Measurements from ENCODE around the gene BAG5.
"Not testable (repeated sequence)": the region's sequence is repeated elsewhere in the genome, so short reads cannot be mapped to it uniquely, and the experiment has no call there.

BAG5 gene

DNA sequence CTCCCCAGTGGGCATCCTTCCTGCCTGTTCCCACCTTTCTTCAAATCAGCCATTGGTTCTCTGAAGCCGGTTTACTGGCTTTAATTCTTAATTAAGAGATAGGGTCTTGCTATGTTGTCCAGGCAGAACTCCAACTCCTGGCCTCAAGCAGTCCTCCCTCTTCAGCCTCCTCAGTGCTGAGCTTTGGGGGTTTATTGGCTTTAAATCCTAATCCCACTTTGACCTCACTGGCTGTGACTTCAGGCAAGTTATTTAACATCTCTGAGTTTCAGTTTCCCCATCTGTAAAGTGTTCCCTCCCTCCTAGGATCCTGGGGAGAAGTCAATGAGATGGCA, 35.6 kb downstream of the BAG5 start:
- no peaks in the 10 kb centered on the region for H3K9me3 Mint-ChIP-seq
- H3K36me3 Mint-ChIP-seq (ENCODE audit: low read depth): no peaks in the 10 kb centered on the region
- peaks cover 21% of the 10 kb centered on the region for H3K27me3 Mint-ChIP-seq (ENCODE audit: low read depth)
- H3K27ac Mint-ChIP-seq: peak overlapping the region; percentile 83 to 100 (median 98)
- TF ChIP-seq, protein P1, sequence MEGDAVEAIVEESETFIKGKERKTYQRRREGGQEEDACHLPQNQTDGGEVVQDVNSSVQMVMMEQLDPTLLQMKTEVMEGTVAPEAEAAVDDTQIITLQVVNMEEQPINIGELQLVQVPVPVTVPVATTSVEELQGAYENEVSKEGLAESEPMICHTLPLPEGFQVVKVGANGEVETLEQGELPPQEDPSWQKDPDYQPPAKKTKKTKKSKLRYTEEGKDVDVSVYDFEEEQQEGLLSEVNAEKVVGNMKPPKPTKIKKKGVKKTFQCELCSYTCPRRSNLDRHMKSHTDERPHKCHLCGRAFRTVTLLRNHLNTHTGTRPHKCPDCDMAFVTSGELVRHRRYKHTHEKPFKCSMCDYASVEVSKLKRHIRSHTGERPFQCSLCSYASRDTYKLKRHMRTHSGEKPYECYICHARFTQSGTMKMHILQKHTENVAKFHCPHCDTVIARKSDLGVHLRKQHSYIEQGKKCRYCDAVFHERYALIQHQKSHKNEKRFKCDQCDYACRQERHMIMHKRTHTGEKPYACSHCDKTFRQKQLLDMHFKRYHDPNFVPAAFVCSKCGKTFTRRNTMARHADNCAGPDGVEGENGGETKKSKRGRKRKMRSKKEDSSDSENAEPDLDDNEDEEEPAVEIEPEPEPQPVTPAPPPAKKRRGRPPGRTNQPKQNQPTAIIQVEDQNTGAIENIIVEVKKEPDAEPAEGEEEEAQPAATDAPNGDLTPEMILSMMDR (IDR thresholded peaks at IDR 0.05; ENCODE audit: unreplicated experiment in 3 of 3): no peak
- peak overlapping the region; percentile 89 to 98 (median 96) for H3K4me3 Mint-ChIP-seq
- H3K4me1 Mint-ChIP-seq: peaks cover 56% of the 10 kb centered on the region

DNA sequence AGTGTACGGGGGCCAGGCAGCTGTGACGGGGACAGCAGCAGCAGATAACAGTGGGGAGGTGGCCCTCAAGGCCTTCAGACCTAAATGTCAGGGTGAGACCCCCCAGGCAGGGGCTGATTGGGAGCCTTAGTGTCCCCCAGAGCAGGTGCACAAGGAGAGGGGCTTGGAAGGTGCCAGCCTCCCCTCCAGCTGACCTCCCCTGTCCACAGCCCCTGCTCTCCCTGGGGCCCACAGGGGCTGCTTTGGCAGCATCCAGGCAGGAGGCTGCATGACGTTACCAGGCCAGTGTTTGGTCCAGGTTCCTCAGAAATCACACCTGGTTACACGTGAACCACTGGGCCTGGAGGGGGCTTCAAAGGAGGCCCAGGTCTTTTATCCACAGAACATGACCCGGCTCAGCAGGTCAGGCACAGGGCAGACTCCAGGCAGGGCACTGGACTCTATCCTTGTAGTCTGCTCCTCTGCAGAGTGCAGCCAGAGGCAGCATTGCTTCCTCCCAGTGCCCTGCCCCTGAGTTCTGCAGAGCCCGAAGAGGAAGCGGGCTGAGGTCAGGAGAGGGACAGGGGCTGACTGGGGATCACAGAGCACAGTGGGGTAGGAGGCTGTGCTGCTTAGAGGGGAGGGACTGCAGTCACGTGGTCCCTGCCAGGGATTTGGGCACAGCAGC, 36.1 kb downstream of the BAG5 start:
- Mint-ChIP-seq H3K27ac (peak overlapping the region; percentile 89 to 98 (median 92)), H3K27me3 (ENCODE audit: low read depth) (peaks cover 21% of the 10 kb centered on the region), H3K36me3 (ENCODE audit: low read depth) (no peaks in the 10 kb centered on the region), H3K4me1 (peaks cover 56% of the 10 kb centered on the region), H3K9me3 (no peaks in the 10 kb centered on the region), H3K4me3 (peak overlapping the region; percentile 57 to 78 (median 59))
- TF ChIP-seq, protein P1 (IDR thresholded peaks at IDR 0.05; ENCODE audit: unreplicated experiment in 3 of 3): no peak

DNA sequence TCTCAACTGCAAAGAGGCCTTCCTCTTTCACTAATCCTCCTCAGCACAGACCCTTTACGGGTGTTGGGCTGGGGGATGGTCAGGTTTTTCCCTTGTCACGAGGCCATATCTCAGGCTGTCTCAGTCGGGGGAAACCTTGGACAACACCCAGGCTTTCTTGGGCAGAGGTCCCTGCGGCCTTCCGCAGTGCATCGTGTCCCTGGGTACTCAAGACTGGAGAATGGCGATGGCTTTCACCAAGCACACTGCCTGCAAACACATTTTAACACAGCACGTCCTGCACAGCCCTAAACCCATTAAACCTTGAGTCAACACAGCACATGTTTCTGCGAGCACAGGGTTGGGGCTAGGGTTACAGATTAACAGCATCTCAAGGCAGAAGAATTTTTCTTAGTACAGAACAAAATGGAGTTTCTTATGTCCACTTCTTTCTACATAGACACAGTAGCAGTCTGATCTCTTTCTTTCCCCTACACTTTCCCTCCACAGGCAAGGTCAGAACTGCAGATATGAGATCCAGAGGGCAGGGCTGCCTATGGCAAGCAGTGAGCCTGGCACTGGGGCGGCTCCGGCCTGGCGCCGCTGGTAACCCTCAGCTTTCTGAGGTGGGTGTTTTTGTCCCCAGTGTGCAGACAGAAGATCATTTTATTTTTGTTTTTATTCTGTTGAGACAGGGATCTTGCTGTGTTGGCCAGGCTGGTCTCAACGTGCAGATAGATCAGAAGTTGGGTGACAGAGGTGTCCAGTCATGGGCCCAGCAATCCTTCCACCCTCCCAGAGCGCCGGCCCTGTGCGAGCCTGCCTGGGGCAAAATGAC, 36.8 kb downstream of the BAG5 start:
- Mint-ChIP-seq H3K27ac (peak overlapping the region; percentile 89 to 96 (median 92)), H3K27me3 (ENCODE audit: low read depth) (peaks cover 21% of the 10 kb centered on the region), H3K4me3 (peak overlapping the region; percentile 57 to 78 (median 59)), H3K4me1 (peaks cover 55% of the 10 kb centered on the region)
- not testable (repeated sequence) for H3K9me3 Mint-ChIP-seq; H3K36me3 Mint-ChIP-seq (ENCODE audit: low read depth)

DNA sequence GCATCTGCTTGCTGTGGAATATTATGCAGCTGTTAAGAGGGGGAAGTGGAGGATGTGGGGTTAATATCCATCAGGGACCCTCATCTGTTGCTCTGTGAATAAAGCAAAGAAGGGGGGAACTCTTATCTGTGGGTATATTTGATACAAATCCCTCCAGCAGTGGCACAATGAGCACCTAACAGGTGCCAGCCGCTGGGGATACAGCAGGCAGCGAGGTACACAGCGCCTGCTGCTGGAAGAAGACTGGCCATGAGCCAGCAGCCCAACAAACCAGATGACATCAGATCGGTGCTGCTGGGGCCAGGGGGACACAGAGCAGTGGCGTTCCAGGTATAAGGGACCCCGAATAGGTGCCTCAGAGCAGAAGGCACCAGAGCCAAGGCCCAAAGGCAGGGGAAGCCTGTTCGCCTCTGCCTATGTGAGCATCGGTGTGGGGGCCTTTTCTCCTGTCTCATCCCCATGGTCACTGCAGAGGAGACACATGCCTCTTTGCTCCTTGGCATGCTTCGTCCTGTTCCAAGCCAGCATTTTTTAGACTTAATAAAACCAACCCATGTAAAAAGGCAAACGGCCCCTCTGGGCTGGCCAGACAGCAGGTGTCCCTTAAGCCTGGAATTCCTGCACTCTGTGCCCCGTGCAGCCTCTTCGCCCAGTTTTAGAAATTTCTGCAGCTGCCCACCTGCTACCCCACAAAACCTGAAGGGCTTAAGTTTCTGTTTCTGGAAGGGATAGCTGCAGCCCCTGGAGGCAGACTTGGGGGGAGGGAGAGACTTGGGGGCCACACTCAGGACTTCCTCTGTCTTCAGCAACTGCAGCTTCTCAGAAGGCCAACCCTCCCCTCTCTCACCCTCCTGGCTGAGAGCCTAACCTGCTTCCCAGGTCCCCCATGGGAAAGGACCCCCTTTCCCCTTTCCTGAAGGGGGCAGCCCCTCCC, 38.2 kb downstream of the BAG5 start:
- Mint-ChIP-seq H3K36me3 (ENCODE audit: low read depth) (peaks cover 4% of the 10 kb centered on the region), H3K9me3 (no peaks in the 10 kb centered on the region)
- TF ChIP-seq, protein P1 (IDR thresholded peaks at IDR 0.05; ENCODE audit: unreplicated experiment in 3 of 3): no peak

DNA sequence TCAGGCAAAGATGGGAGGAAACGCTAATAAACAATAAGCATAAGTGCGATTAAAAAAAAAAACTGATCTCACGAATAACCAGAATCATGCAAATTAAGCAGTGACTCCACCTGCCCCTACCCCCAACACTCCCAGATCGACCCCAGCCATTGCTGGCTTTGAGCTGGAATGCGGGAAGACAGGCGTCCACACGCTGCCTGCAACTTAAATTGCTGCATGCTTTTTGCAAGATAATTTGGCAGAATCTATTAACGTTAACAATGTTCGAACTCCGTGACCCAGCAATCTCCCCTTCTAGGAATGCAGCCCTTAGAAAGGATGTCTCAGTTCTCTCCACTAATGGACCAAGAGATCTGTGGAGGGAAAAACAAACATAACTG, 38.9 kb downstream of the BAG5 start:
- TF ChIP-seq, protein P1 (IDR thresholded peaks at IDR 0.05; ENCODE audit: unreplicated experiment in 3 of 3): no peak
- no peaks in the 10 kb centered on the region for H3K9me3 Mint-ChIP-seq
- peaks cover 59% of the 10 kb centered on the region for H3K4me1 Mint-ChIP-seq
- H3K27me3 Mint-ChIP-seq (ENCODE audit: low read depth): peaks cover 28% of the 10 kb centered on the region
- H3K4me3 Mint-ChIP-seq: peak overlapping the region; percentile 71 to 81 (median 80)
- H3K36me3 Mint-ChIP-seq (ENCODE audit: low read depth): peaks cover 8% of the 10 kb centered on the region
- peak overlapping the region; percentile 79 to 96 (median 92) for H3K27ac Mint-ChIP-seq

More for the DNA sequence above, 38.2 kb downstream of the BAG5 start:
- H3K4me3 Mint-ChIP-seq: peak overlapping the region; percentile 71 to 81 (median 80)
- peaks cover 58% of the 10 kb centered on the region for H3K4me1 Mint-ChIP-seq
- H3K27me3 Mint-ChIP-seq (ENCODE audit: low read depth): peaks cover 24% of the 10 kb centered on the region
- H3K27ac Mint-ChIP-seq: peak overlapping the region; percentile 89 to 96 (median 92)
